ENCODE results near the gene CCBE1. TPM values are rescaled to one million over a fixed set of nuclear protein-coding genes. Genes with fewer than 3 reads are reported as not detected.

The CCBE1 gene
- total RNA-seq, 2 donors from 2014 or later = 0.27 to 3.1 TPM

GRCh38 chr18:59665057-59666006 lies 31.9 kb downstream of the CCBE1 start:
- Histone ChIP-seq H3K4me3 (no peak overlapping the region), H3K9ac (ENCODE audit: low read depth in 2 of 2, low read length in 2 of 2) (no peak overlapping the region), H3K9me3 (no peaks in the 10 kb centered on the region), H3K27ac (no peak overlapping the region), H3K4me1 (no peaks in the 10 kb centered on the region), H3K27me3 (no peaks in the 10 kb centered on the region), H3K36me3 (no peaks in the 10 kb centered on the region)
- no peak for TF ChIP-seq CTCF (IDR thresholded peaks at IDR 0.05)
- intact Hi-C loops (cut with DNase I) = no loop called here
- no peak for DNase-seq

- Histone ChIP-seq H3K36me3 (no peaks in the 10 kb centered on the region), H3K4me3 (no peak overlapping the region), H3K9me3 (no peaks in the 10 kb centered on the region), H3K4me1 (no peaks in the 10 kb centered on the region), H3K9ac (ENCODE audit: low read depth in 2 of 2, low read length in 2 of 2) (no peak overlapping the region), H3K27ac (no peak overlapping the region), H3K27me3 (no peaks in the 10 kb centered on the region)
- no peak for TF ChIP-seq CTCF (IDR thresholded peaks at IDR 0.05)
- intact Hi-C loops (cut with DNase I) = no loop called here
- DNase-seq = no peak
Observed at GRCh38 chr18:59664329-59664728, 32.9 kb downstream of the CCBE1 start.

- Histone ChIP-seq H3K9ac (ENCODE audit: low read depth in 2 of 2, low read length in 2 of 2) (no peak overlapping the region), H3K36me3 (no peaks in the 10 kb centered on the region), H3K9me3 (no peaks in the 10 kb centered on the region), H3K27ac (no peak overlapping the region), H3K4me1 (no peaks in the 10 kb centered on the region), H3K4me3 (no peak overlapping the region), H3K27me3 (no peaks in the 10 kb centered on the region)
- TF ChIP-seq CTCF (IDR thresholded peaks at IDR 0.05) = no peak
- no peak for DNase-seq
- intact Hi-C loops (cut with DNase I) = no loop called here
Observed at GRCh38 chr18:59663096-59663495, 34.1 kb downstream of the CCBE1 start.

GRCh38 chr18:59661891-59662701 lies 35.1 kb downstream of the CCBE1 start:
- no peak for TF ChIP-seq CTCF (IDR thresholded peaks at IDR 0.05)
- Histone ChIP-seq H3K27ac (no peak overlapping the region), H3K4me3 (no peak overlapping the region), H3K9ac (ENCODE audit: low read depth in 2 of 2, low read length in 2 of 2) (no peak overlapping the region), H3K27me3 (no peaks in the 10 kb centered on the region), H3K4me1 (no peaks in the 10 kb centered on the region), H3K9me3 (no peaks in the 10 kb centered on the region), H3K36me3 (no peaks in the 10 kb centered on the region)
- DNase-seq = no peak
- intact Hi-C loops (cut with DNase I) = no loop called here

GRCh38 chr18:59660786-59661743 lies 36.2 kb downstream of the CCBE1 start:
- no peaks in the 10 kb centered on the region for H3K4me1 ChIP-seq
- TF ChIP-seq CTCF (IDR thresholded peaks at IDR 0.05) = no peak
- no peak for DNase-seq
- intact Hi-C loops (cut with DNase I) = no loop called here
- H3K4me3 ChIP-seq = no peak overlapping the region
- H3K27ac ChIP-seq = no peak overlapping the region
- no peaks in the 10 kb centered on the region for H3K36me3 ChIP-seq
- no peaks in the 10 kb centered on the region for H3K27me3 ChIP-seq
- H3K9me3 ChIP-seq = no peaks in the 10 kb centered on the region
- H3K9ac ChIP-seq (ENCODE audit: low read depth in 2 of 2, low read length in 2 of 2) = no peak overlapping the region
